GM21423 (cell line): ENCODE measurements around the gene FRMD3.

ENCODE experiments used
- ATAC-seq: cut with Tn5 transposase; IDR thresholded peaks from one replicate; pipeline ENCODE4 v1.9.1; 2021; ENCODE audit warnings: mild to moderate bottlenecking, moderate library complexity; ENCODE audit not compliant: unreplicated experiment

Gene FRMD3

DNA sequence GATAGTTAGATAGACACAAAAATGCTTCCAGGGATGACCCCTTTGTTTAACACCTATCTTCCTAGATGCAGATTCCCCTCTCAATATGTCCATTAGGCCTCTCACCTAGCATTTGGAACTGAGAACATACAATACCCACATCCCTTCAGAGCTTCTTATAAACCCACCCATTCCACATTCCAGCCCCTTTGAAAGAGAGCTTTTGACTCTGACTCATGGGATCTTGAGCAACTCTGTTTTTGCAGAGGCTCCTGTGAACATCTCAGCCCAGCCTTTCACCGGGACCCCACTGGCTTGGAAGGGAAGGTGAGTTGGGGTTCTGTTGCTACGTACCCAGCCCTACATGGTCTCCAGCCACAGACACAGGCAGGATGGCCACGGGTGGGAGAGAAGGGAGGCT lies 195.5 kb downstream of the FRMD3 start:
- ATAC-seq, result no peak

DNA sequence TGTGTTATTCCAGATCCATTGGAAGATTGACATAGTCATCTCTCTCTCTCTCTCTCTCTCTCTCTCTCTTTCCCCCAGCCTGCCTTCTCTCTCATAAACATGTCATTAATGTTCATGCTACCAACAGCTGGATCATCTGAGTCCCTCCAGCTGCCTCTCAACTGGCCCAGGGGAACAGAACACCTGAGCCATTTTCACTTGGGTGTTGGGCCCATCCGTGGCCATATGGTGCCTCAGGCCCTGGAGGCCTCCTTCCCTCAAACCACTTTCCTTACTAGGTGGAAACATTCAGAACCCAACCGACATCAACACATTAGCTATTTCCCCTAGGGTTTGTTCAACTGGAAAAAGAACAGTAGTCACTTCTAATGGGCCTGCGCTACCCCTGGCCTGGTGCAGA lies 196.2 kb downstream of the FRMD3 start:
- no peak for ATAC-seq

DNA sequence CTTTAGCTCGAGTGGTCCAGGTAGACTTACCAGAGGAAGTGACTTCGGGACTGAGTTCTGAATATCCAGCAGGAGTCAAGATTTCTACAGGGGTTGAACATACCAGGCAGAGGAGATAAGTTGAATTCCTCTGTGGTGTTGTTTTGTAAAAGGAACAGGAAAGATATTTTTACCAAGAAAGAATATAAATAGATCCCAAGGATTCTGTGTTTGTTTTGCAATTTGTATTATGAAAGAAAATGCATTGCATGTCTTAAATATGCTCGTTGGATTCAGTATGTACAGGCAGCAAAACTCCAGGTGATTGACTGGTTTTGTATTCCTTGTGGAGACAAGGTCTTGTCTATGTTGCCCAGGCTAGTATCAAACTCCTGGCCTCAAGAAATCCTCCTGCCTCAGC lies 197.8 kb downstream of the FRMD3 start:
- no peak for ATAC-seq

DNA sequence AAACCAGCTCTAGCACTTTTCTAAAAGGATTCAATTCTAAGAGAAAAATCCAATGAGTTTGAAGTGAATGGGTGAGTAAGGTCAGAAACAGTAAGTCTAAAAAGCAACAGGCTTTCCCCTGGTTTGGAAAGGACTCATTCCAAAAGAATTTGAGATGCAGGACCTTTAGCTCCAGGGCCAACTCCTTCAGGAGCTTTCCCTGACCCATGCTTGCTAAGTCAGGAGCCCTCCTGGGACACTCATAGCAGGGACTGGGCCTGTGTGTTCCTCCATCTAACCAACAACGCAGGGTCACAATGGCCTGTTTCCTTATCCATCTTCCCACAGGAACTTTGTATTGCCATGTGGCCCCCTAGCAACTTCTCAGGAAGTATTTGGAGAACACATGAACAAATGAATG lies 198.8 kb downstream of the FRMD3 start:
- ATAC-seq, result no peak

DNA sequence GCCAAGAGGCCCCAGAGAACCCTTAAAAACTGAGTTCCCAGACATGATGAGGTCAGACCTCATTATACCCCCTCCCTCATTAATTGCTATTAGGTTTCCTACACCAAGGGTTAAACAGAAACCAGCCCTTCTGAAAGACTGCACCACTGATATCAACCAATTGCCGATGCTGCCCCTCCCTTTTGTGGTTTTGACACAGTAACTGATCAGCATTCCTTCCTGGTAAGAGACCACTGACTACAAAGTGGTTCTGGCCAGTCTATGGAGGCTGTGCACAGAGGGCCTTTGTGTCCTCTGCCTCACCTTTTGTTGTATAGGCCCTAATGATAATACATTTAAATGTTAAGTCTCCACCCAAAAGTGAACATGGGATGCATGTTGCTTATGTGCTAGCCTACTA lies 201.5 kb downstream of the FRMD3 start:
- ATAC-seq, result no peak

DNA sequence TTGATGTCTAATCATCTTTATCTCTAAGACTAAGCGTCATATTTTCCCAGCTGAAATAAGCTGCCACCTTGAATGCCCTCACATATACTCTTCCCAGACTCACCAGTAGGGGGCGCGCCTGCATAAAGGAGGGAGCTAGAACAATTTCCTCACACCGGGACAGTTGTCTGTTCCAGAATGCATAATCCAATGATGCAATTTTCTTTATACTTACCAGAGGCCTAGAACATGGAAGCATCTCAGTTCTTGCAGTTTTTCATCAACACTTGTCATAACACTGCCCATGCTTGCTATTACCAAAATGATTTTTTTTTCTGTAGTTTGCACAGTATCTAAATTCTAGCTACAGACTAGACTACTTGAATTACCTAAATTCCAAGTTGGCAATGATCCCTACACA lies 203.9 kb downstream of the FRMD3 start:
- ATAC-seq, result peak; percentile 58

DNA sequence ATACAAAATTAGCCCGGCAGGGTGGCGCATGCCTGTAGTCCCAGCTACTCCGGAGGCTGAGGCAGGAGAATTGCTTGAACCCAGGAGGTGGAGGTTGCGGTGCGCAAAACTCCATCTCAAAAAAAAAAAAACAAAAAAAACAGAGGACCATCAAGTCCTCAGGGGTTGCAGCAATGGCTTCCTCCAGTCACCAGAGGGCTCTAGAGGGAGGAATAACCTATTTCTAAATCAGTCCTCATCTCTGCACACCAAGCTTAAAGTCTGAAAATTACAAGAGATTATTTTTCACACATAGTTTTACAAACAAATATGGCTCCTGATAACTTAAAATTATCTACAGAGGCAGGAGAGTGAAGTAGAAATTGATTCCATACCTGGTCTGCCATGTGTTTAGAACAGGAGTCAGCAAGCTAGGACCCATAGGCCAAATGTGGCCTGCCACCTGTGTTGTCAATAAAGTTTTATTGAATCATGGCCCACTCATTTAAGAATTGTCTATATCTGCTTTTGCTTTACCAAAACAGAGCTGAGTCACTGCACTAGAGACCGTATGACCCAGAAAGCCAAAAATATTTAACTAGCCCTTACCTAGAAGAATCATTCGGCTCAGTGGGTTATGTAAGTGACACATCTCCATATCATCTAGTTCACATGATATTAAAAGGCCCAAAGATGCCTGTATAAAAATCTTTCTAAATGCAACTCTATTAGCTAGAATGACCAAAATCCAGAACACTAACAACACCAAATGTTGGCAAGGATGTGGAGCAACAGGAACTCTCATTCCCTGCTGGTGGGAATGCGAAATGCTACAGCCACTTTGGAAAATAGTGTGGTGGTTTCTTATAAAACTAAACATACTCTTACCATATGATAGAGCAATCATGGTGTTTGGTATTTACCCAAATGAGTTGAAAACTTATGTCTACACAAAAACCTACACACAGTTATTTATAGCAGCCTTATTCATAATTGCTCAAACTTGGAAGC lies 207.7 kb downstream of the FRMD3 start:
- ATAC-seq, result no peak

DNA sequence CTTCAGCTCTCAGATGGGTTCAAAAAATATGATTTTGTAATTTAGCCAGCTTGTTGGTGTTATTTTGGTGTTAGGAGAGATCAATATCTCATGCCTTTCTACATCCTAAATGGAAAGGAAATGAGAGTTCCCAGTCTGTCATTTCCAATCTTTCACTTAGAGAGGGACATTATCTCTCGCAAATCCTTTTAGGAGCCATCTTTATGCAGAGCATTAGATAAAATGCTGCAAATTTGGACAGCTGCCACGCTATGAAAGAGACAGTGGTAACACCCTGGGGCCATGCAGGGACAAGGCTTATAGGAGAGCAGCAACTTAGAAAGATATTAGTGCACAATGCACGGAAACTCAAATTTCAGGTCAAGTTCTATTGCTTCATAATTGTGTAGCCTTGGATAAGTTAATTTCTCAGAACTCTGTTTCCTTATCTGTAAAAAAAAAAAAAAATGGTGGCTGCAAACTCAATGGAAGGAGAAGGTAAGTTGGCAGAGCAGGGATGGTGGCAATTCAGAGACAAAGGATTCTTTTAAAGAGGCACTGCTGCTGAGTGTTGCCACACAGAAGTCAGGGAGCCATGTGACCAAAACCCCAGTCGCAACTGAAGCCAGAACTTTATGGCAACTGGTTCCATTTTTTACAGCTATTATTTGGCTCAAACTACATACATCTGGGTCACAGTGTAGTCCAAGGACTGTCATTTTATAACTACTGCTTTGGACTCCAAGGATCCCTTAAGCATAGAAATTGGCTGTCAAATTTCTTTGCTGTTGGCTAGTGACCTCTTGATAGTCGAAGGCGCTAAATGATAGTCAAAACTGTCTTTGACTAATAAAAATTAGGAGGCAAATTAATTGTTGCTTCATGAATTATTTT lies 210.2 kb downstream of the FRMD3 start:
- no peak for ATAC-seq

DNA sequence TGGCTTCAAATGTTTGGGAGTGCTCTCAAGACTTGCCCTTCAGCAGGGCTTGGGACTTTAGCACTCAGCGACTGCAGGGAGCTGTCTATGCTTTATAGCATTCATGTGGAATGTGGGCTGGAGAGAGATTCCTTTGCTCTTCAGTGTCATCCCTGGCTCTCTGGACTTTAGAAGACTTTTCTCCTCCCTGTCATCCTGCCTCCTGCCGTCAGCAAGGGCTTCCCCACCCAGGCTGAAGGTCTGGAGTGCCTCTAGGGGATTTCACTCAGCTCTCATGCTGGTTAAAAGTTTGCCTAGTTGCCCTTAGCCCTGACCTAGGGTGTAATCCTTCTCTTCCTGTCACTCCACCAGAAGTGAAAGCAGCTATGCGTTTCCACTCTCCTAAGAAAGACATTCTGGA lies 210.9 kb downstream of the FRMD3 start:
- ATAC-seq, result no peak

DNA sequence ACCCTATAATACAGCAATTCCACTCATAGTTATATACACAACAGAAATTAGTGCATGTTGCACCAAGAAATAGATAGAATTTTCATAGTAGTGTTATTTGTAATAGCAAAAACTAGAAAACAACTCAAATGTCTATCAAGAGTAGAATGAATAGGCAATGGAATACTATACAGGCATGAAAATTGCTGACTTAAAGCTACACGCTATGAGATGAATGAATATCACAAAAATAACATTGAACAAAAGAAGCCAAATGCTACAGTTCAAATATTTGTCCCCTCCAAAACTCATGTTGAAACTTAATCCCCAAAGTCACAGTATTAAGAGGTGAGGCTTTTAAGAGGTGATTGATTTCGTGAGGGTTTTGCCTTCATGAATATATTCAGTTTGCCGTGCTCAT lies 215.1 kb downstream of the FRMD3 start:
- no peak for ATAC-seq

DNA sequence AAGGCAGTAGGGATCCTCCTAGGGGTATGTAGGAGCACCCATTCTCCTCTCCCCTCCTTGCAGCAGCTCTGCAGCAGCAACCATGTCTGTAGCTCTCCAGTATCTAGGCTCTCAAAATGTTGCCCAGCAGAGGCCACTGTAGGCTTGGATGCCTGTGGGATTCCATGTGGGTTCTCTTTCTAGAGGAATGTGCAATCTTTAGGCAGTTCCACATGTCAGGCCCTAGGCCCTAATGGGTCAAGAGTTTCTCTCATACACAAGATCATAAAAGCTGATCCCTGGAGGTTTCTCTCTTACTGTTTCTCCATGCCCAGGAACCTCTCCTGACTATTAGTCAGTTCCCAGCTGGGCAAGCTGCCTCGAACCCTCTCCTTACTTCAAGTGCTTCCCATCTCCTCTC lies 215.8 kb downstream of the FRMD3 start:
- ATAC-seq, result no peak

DNA sequence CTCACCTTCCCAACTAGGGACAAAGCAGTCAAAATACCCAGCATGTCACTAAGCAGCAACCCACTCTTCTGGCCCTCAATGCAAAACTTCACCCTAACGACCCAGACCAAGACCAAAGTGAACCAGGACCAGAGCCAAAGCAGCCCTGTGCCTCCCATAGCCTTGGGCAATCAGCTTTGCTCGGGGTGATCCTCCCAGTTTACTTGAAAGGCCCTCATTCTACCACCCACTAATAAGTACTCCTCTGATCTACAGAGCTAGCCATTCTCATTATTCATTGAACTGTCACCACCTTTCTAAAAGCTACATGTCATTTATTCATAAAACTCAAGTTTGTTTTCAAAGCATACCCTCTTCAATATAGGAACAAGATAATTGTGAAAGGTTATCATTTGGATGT lies 221.0 kb downstream of the FRMD3 start:
- no peak for ATAC-seq

DNA sequence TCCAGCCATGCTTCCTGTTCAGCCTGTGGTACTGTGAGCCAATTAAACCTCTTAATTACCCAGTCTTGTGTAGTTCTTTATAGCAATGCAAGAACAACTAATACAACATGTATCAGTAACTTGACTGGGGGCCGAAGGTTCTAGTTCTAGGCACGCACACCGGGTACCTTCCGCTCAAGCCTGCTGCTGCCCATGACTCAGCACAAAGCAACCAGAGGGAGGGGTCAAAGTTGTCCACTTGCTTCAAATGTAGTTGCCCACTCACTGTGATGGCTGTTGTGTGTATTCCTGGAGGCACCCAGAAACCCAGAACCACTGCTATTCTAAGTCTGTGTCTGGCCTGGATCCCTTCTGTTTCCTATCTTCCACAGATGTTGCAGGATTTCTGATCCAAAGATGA lies 222.6 kb downstream of the FRMD3 start:
- ATAC-seq, result no peak

DNA sequence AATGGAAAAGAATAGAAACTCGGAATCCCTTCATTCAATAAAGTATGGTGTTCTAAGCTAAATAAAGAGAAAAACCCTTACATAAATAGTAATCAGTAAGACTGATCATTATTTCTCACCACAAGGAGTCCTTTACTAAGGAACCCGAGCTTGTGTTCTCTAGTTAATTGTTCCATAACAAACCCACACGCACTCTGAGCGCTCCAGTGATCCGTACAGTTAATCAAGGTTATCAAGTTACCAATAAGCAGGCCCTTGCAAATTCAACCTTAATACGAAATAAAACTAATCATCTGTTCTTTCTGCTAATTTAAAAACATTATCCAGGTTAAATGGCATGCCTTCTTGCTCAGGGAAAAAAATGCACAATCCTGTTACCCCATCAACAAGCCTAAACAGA lies 224.4 kb downstream of the FRMD3 start:
- no peak for ATAC-seq

DNA sequence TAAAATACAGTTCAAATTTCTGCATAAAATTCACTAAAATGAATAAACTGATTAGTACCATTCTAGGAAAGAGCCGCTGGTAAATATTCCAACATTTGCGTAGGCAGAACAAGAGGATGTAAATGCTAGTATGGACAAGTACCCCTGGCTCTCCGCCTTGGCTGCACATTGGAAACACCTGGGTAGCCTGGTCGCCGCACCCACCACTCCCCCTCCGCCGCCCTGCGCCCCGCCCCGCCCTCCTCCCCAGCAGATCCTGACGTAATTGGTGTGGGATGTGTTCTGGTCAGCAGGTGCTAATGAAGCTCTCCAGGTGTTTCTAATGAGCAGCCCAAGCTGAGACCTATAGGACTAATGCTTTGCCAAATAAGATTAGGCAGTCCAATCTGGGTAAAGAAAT lies 225.7 kb downstream of the FRMD3 start:
- ATAC-seq, result no peak

DNA sequence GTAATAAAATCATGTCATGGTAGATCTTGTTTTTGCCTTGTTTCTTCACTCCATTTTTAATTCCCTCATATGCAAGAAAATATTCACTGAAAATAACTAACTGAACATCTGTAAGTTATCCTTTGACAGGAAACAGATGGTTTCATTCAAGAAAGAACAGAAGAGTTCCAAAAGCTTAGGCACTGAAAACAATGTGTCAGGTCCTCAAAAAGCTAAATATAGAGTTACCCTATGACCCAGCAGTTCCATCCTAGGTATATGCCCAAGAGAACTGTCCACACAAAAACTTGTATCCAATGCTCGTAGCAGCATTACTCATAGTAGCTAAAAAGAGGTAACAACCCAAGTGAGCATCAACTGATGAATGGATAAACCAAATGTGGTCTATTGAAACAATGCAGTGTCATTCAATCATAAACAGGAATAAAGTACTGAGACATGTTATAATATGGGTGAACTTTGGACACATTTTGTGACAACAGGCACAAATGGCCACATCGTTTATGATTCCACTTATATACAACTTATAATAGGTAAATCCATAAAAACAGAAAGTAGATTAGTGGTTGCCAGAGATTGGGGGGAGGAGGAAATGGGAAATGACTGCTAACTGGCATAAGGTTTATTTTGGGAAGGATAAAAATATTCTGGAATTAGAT lies 231.0 kb downstream of the FRMD3 start:
- no peak for ATAC-seq

DNA sequence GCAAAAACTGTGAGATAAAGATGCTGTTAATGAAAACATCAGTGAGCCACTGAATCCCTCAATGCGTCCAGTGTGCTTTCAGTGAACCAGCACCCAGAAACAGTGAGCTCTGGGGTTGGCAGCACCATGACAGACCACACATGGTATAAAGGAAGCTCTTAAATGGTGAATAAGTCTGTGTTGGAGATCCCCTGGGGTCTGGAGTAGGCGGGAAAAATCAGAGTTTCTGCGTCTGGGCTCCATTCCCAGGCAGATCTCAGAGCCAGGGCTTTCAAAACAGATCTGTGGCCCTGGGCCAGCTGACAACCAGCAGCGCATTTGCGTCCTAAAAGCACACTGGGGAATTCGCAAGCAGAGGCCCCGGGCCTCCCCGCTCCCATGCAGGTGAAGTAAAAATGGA lies 233.5 kb downstream of the FRMD3 start:
- no peak for ATAC-seq

DNA sequence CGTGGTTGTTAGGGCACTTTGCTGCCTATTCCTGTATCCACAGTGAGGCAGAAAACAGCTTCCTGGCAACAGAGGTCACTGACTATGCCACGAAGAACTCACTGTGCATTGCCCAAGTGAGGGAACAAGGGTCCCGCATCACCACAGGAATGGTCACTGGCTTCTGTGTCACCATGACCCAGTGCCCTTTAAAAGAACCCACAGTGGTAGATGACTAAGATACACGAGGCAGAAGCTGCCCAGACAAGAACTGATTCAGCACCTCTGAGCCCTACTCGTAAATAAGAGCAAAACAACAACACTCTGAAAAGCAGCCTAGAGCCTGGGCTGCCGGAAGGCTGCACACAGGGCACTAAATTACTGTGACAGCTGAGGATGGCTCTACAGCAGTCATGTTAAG lies 238.6 kb downstream of the FRMD3 start:
- no peak for ATAC-seq

DNA sequence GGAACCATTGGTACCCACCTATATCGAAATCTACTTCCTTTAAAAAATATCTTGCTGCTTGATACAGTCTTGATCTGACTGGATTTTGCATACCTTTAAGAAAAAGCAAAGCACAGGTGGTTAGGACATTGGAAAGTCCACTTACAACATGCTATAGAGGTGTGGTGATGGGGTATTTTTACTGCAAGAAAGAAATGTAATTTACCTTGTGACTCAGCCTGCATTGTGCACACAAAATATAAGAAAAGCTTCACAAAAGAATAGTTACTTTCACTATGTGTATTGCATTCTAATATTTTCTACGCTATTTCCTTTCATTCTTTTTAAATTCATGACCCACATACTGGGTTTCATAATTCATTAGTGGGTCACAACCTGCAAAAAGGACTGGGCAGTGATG lies 239.1 kb downstream of the FRMD3 start:
- ATAC-seq, result no peak

DNA sequence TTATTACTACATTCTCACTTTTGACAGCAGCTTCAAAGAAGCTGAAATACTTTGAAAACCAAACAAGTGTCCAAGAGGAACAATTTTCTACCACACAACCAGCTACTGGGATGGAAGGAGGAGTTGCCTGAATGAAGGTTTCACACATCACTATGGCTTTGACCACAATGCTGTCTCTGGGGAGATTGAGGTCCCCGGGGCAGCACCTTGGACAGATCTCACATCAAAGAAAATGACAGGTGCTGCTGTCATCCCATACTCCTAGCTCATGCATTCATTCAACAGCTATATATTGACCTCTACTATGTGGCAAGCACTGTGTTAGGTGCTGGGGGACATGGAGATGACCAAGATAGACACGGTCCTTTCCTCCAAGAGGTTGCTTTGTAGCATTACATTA lies 242.1 kb downstream of the FRMD3 start:
- peak; percentile 69 for ATAC-seq

DNA sequence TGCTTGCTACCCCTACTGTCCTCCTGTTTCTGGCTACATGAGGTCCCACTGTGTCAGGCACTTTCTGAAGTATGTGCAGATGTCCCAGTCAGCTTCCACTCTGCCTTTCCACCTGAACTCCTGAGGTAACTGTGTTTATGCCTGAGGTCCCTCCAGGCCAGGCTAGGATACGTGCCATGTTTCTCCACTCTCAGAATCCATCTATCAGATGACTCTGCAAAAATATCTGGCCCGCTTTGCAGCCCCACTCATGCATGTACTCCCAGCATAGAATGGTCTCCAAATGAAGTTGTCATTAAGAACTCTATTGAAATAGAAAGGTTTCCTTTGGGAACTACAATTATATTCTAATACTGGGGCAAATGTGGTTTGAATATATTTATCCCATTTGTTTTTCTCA lies 243.4 kb downstream of the FRMD3 start:
- ATAC-seq, result no peak
